GM23248 (cell line): ENCODE results near the gene HHLA2.

Experiments used
- EZH2 ChIP-seq: fragments of 200-600 bp; sonication (generic); IDR thresholded peaks from 2 replicates; pipeline ENCODE4 v1.6.1; 2018; ENCODE audit warnings: antibody characterized with exemption, mild to moderate bottlenecking; ENCODE audit not compliant: insufficient read depth, poor library complexity, severe bottlenecking
- EZH2phosphoT487 ChIP-seq: fragments of 200-600 bp; sonication (generic); IDR thresholded peaks from 2 replicates; pipeline ENCODE4 v1.6.1; 2018; ENCODE audit warnings: antibody characterized with exemption, moderate library complexity, mild to moderate bottlenecking, low read depth; ENCODE audit not compliant: insufficient read depth

- TF ChIP-seq EZH2, result no peak
- TF ChIP-seq EZH2phosphoT487, result no peak
Observed at GRCh38 chr3:108401836-108402235, 105.5 kb downstream of the HHLA2 start.
